SK-N-MC (cell line): Measurements from ENCODE around the gene COL21A1.
A peak's percentile ranks its signal among the peaks of the same experiment; 100 is the strongest.

Experiments
- DNase-seq: peaks from one replicate; pipeline ENCODE4 v3.0.0-alpha.2; 2011; ENCODE audit warnings: low read depth, low spot score
- H3K27ac ChIP-seq: fragments of 200-600 bp; sonication (generic); 2 replicates; pipeline ENCODE4 v1.5.1; 2016; ENCODE audit warnings: mixed run types
- H3K36me3 ChIP-seq: fragments of 200-600 bp; sonication (generic); 2 replicates; pipeline ENCODE4 v1.6.1; 2017; ENCODE audit warnings: antibody characterized with exemption, low read length, mixed read lengths; ENCODE audit not compliant: insufficient read depth
- H3K4me3 ChIP-seq: fragments of 200-600 bp; sonication (generic); 2 replicates; pipeline ENCODE4 v1.5.1; 2016
- H3K9ac ChIP-seq: fragments of 200-600 bp; sonication (generic); 2 replicates; pipeline ENCODE4 v1.8.0; 2017; ENCODE audit warnings: mixed run types, mixed read lengths; ENCODE audit not compliant: insufficient read length
- H3K9me3 ChIP-seq: fragments of 200-600 bp; sonication (generic); 2 replicates; pipeline ENCODE4 v1.6.1; 2017; ENCODE audit warnings: low read depth, mild to moderate bottlenecking, antibody characterized with exemption, low read length, moderate library complexity, mixed read lengths
- EZH2 ChIP-seq: fragments of 200-600 bp; sonication (generic); IDR thresholded peaks from one replicate; pipeline ENCODE4 v1.6.1; 2017; ENCODE audit warnings: antibody characterized with exemption
- FOXP2 ChIP-seq: optimal IDR thresholded peaks from 2 replicates; pipeline ENCODE3; 2011; ENCODE audit warnings: mild to moderate bottlenecking, moderate library complexity; ENCODE audit not compliant: insufficient read depth; ENCODE audit errors: extremely low read length, control extremely low read depth
- POLR2AphosphoS5 ChIP-seq: IDR thresholded peaks from 2 replicates; pipeline ENCODE4 v1.6.1; 2012; ENCODE audit warnings: mild to moderate bottlenecking, low read depth, low read length, borderline replicate concordance

COL21A1 gene

GRCh38 chr6:56106231-56106630 lies 141.1 kb downstream of the COL21A1 start:
- Histone ChIP-seq H3K4me3 (no peak overlapping the region), H3K9me3 (peaks cover 7% of the 10 kb centered on the region; the same call in 1 of the 2 replicates), H3K27ac (no peak overlapping the region), H3K9ac (no peak overlapping the region), H3K36me3 (peaks cover 45% of the 10 kb centered on the region)
- TF ChIP-seq EZH2: no peak
- no peak for TF ChIP-seq POLR2AphosphoS5
- no peak for TF ChIP-seq FOXP2
- DNase-seq: no peak

GRCh38 chr6:56104591-56104990 lies 142.8 kb downstream of the COL21A1 start:
- TF ChIP-seq FOXP2: no peak
- no peak for TF ChIP-seq EZH2
- no peak for TF ChIP-seq POLR2AphosphoS5

DNA sequence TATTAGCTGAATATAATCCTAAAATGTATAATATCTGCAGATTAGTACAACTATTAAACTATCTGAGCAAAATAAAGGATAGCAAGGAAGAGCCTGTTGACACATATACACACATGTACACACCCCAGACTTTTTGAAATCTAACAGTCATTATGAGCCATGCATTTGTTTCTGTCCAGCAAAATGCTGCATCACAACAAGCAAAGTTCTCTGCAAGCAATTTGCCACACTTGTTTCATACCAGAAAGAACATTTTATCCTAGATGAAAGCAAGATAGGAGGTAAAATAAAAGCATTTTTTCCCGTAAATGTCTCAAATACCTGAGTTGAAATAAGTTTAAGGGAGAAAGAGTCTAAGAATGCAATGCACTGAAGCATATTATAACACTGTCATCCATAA lies 145.2 kb downstream of the COL21A1 start:
- H3K9ac ChIP-seq: no peak overlapping the region
- H3K9me3 ChIP-seq: peaks cover 3% of the 10 kb centered on the region; the same call in 1 of the 2 replicates
- TF ChIP-seq POLR2AphosphoS5 (no peak), FOXP2 (no peak), EZH2 (no peak)
- peak overlapping the region; percentile 1; the same call in 1 of the 2 replicates for H3K4me3 ChIP-seq
- H3K27ac ChIP-seq: peak overlapping the region; percentile 94
- H3K36me3 ChIP-seq: peaks cover 40% of the 10 kb centered on the region
- no peak for DNase-seq

More at GRCh38 chr6:56104591-56104990, 142.8 kb downstream of the COL21A1 start:
- no peak overlapping the region for H3K27ac ChIP-seq
- DNase-seq: no peak
- no peak overlapping the region for H3K4me3 ChIP-seq
- no peak overlapping the region for H3K9ac ChIP-seq
- H3K36me3 ChIP-seq: peaks cover 55% of the 10 kb centered on the region
- H3K9me3 ChIP-seq: peaks cover 7% of the 10 kb centered on the region; the same call in 1 of the 2 replicates

- TF ChIP-seq FOXP2 (peak; percentile 21), POLR2AphosphoS5 (no peak; the same call in 1 of the 2 replicates)
- DNase-seq: peak; percentile 97
- H3K36me3 ChIP-seq: peaks cover 46% of the 10 kb centered on the region
- H3K9me3 ChIP-seq: peaks cover under 1% of the 10 kb centered on the region; the same call in 1 of the 2 replicates
- peak overlapping the region; percentile 20; the same call in 1 of the 2 replicates for H3K4me3 ChIP-seq
- H3K9ac ChIP-seq: no peak overlapping the region
- peak overlapping the region; percentile 94 for H3K27ac ChIP-seq
Measured at GRCh38 chr6:56101141-56101553, 146.2 kb downstream of the COL21A1 start.

DNA sequence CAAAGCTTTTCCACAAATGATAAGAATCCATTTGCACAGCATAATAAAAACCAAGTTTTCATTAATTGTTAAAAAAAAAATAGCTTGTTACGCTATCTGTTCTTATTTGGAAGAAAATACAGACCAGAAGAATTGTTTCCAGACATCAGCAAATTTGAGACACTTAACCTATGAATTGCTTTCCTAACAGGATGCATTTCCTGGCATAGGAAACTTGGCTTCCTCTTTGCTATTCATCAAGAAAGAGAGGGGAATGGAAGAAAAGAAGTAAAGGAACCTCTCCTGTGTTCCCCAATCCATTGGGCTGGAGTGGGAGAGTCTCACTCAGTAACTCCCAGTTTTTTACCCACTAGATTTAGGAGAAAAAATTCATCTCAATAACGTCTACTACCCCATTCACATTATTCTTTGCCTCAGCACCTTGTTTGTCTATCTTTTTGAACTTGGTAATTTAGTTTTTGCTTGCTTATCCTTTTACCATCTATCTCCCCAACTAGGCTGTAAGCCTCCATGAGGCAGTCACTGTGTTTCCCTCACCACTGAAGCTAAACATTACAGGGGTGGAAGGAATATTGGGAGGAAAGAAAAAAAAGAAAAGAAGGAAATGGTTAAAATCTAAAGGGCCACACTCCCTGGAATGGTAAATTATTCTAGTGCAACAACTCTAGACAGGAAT lies 150.3 kb downstream of the COL21A1 start:
- peak overlapping the region; percentile 79 for H3K27ac ChIP-seq

GRCh38 chr6:56096541-56096940 lies 150.8 kb downstream of the COL21A1 start:
- Histone ChIP-seq H3K27ac (peak overlapping the region; percentile 79), H3K9ac (no peak overlapping the region), H3K9me3 (peaks cover 6% of the 10 kb centered on the region), H3K4me3 (0 out of 2 replicates have a peak overlapping the region, but pooled peaks have one; percentile 41), H3K36me3 (peaks cover 64% of the 10 kb centered on the region)
- no peak for DNase-seq
- TF ChIP-seq FOXP2 (no peak), EZH2 (no peak), POLR2AphosphoS5 (no peak)

More for the DNA sequence above, 150.3 kb downstream of the COL21A1 start:
- no peak overlapping the region for H3K9ac ChIP-seq
- peaks cover 6% of the 10 kb centered on the region for H3K9me3 ChIP-seq
- H3K36me3 ChIP-seq: peaks cover 64% of the 10 kb centered on the region
- DNase-seq: no peak
- TF ChIP-seq FOXP2 (no peak), EZH2 (no peak), POLR2AphosphoS5 (no peak)
- peak overlapping the region; percentile 41; the same call in 1 of the 2 replicates for H3K4me3 ChIP-seq

DNA sequence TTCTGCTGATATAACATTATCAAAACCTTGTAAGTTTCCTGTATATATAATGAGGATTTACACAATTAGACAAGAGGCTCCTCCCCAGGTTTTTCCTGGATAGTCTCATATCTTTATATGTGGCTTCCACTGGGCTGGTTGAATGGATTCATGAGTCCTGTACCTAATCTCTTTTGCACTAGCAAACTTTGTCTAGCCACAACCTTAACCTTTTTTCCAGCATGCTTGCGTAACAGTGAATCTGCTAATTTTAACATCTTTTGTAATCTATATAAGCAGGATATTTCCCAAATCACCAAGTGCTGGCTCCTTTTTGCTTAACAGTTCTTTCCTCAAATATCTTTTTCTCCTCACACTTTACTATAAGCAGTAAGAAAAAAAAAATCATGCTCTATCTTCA lies 153.6 kb downstream of the COL21A1 start:
- Histone ChIP-seq H3K36me3 (peaks cover 56% of the 10 kb centered on the region), H3K4me3 (no peak overlapping the region), H3K9ac (no peak overlapping the region), H3K9me3 (peaks cover 6% of the 10 kb centered on the region), H3K27ac (no peak overlapping the region)
- TF ChIP-seq FOXP2: no peak
- no peak for TF ChIP-seq POLR2AphosphoS5
- TF ChIP-seq EZH2: no peak
- DNase-seq: no peak

DNA sequence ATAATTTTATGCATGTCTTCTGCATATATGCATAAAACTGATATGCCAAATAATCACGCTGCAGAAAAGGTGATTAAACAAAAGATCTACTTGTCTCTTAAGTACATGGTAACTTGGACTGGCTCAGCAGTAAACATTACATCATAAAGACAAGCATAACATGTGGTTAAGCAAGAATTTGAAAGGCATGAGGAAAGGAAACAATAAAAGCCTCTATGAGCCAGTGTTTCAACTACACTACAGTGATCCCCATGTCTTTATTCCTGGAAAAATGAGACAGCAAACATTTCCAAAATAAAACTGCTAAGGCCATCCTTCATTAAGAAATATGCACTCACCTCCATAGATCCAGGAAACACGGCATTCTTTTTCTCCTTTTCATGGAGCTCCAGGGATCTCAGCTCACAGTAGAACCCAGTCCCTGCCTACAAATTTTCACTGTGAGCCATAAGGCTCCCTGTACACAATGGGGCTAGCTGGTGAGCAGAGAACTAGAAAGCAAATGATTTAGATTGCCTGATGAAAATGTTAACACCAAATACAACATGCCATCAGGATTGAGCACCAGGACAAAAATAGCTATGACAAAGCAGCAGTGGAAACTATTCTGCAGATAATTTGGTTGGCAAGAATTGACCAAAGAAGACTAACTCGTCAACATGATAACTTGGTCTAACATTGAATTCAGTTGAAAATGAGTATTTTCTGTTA lies 156.1 kb downstream of the COL21A1 start:
- TF ChIP-seq EZH2 (no peak), FOXP2 (no peak), POLR2AphosphoS5 (peak; percentile 20; the same call in 1 of the 2 replicates)
- Histone ChIP-seq H3K9me3 (peaks cover 10% of the 10 kb centered on the region), H3K9ac (peak overlapping the region; percentile 59), H3K36me3 (peaks cover 64% of the 10 kb centered on the region), H3K4me3 (peak overlapping the region; percentile 57), H3K27ac (peak overlapping the region; percentile 95)
- DNase-seq: peak; percentile 83
